Immature natural killer cell (primary cell): ENCODE data around the gene FBXL16. TPM values are rescaled to one million over a fixed set of nuclear protein-coding genes. Genes with fewer than 3 reads are reported as not detected.

Experiments
- DNase-seq, 3 donors: peaks; one replicate each; pipeline ENCODE4 v3.0.0; 2022; ENCODE audit warnings: mixed read lengths in 1 of 3
- H3K27ac Mint-ChIP-seq, 6 donors: one replicate each; pipeline ENCODE4 v1.8.0; 2020; ENCODE audit warnings: mixed read lengths in 6 of 6, mild to moderate bottlenecking in 5 of 6, inconsistent platforms in 4 of 6, moderate library complexity in 3 of 6
- H3K27me3 Mint-ChIP-seq, 3 donors: one replicate each; pipeline ENCODE4 v1.8.0; 2020 to 2021; ENCODE audit warnings: low read depth in 3 of 3, mild to moderate bottlenecking in 3 of 3, mixed read lengths in 3 of 3, moderate library complexity in 3 of 3, inconsistent platforms in 1 of 3
- H3K36me3 Mint-ChIP-seq, 3 donors: one replicate each; pipeline ENCODE4 v1.8.0; 2020; ENCODE audit warnings: mixed read lengths in 3 of 3, inconsistent platforms in 2 of 3, mild to moderate bottlenecking in 2 of 3
- H3K4me1 Mint-ChIP-seq, 2 donors: one replicate each; pipeline ENCODE4 v1.8.0; 2020; ENCODE audit warnings: inconsistent platforms in 2 of 2, mild to moderate bottlenecking in 2 of 2, mixed read lengths in 2 of 2, moderate library complexity in 1 of 2
- H3K4me3 Mint-ChIP-seq, 5 donors: one replicate each; pipeline ENCODE4 v1.8.0; 2020; ENCODE audit warnings: mild to moderate bottlenecking in 5 of 5, mixed read lengths in 5 of 5, inconsistent platforms in 3 of 5, moderate library complexity in 3 of 5
- H3K9me3 Mint-ChIP-seq, 6 donors: one replicate each; pipeline ENCODE4 v1.8.0; 2020; ENCODE audit warnings: mild to moderate bottlenecking in 6 of 6, mixed read lengths in 6 of 6, inconsistent platforms in 4 of 6, moderate library complexity in 3 of 6
- polyA plus RNA-seq, 3 donors: library from polyadenylated mRNA; unstranded; fragments of 300-500 nt; fragmentation: Illumina TruSeq; gene quantifications; one replicate each; pipeline ENCODE4 v1.2.3, GENCODE V29; 2021

Gene FBXL16
- polyA plus RNA-seq, 3 donors from 2014 or later, result 0.20 TPM; not detected in 2

DNA sequence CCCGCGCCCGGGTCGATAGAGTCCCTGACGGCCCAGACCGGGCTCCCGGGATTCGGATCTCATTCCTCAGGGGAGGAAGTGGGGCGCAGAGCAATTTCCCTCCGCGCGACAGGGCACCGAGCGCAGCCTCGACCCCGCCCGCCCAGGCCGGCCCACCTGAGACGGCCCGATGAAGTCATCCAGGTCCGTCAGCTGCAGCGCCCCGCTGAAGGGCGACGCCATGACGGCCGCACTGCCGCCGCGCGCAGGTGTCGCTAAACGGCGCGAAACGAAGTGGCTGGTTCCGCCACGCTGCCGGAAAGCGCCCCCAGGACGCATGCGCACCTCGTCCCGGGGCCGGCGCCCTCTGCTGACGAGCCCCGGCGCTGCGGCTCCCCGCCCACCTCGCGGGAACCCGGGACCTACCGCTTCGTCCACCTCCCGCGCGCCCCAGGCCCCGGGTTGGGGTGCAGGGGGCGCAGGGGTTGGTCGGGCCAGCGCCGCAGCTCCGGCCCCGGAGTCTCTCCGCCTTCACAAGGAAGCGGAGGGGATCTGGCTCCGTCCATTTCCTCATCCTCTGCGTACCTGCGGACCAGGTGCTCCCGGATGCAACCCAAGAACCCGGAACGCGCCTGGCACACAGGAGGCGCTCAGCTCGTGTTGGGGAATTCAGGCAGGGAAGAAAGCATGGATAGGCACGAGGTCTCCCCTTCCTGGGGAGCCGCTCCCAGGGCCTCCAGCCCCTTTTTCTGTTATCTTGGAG is 35.3 kb upstream of the FBXL16 start, which contains the start of gene CIAO3:
TSS of gene CIAO3 (minus strand) at position 234 of the 742 bp plus-strand sequence. CDS start at position 222, 12 bp downstream.
- Mint-ChIP-seq H3K36me3 (peaks cover 0 to 4% (median 0%) of the 10 kb centered on the region in 3 donors), H3K9me3 (no peaks in the 10 kb centered on the region), H3K27ac (peak within 1 kb of the TSS in 3 of 6 donors; percentile 32 to 58 (median 57))

DNA sequence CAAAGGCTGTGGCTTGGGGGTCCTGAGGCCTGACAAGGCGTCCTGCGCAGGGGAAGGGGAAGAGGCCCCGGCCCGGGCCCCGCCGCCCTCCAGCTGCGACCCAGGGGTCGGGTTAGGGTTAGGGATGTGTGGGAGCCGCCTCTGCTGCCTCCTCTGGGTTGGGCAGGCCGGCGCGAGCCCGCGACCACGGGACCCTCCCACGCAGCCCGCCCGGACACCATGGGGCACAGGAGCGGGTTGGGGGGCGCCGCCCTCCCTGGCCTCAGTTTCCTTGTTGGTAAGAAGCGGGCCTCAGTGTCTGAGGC is 34.8 kb upstream of the FBXL16 start:
- Mint-ChIP-seq H3K36me3 (peaks cover 0 to 7% (median 0%) of the 10 kb centered on the region in 3 donors), H3K4me3 (peak overlapping the region; percentile 69 to 82 (median 76)), H3K27ac (peak overlapping the region in 1 of 6 donors; percentile 58), H3K4me1 (peaks cover 8 to 15% of the 10 kb centered on the region in 2 donors), H3K27me3 (peaks cover 0 to 4% (median 1%) of the 10 kb centered on the region in 3 donors), H3K9me3 (no peaks in the 10 kb centered on the region)
- no peak for DNase-seq

More for the DNA sequence above, 35.3 kb upstream of the FBXL16 start, which contains the start of gene CIAO3:
- peak; percentile 90 to 92 (median 91) for DNase-seq
- H3K4me3 Mint-ChIP-seq, result peak within 1 kb of the TSS; percentile 69 to 82 (median 76)
- H3K27me3 Mint-ChIP-seq, result peaks cover 0 to 4% (median 1%) of the 10 kb centered on the region in 3 donors
- H3K4me1 Mint-ChIP-seq, result peaks cover 8 to 15% of the 10 kb centered on the region in 2 donors

DNA sequence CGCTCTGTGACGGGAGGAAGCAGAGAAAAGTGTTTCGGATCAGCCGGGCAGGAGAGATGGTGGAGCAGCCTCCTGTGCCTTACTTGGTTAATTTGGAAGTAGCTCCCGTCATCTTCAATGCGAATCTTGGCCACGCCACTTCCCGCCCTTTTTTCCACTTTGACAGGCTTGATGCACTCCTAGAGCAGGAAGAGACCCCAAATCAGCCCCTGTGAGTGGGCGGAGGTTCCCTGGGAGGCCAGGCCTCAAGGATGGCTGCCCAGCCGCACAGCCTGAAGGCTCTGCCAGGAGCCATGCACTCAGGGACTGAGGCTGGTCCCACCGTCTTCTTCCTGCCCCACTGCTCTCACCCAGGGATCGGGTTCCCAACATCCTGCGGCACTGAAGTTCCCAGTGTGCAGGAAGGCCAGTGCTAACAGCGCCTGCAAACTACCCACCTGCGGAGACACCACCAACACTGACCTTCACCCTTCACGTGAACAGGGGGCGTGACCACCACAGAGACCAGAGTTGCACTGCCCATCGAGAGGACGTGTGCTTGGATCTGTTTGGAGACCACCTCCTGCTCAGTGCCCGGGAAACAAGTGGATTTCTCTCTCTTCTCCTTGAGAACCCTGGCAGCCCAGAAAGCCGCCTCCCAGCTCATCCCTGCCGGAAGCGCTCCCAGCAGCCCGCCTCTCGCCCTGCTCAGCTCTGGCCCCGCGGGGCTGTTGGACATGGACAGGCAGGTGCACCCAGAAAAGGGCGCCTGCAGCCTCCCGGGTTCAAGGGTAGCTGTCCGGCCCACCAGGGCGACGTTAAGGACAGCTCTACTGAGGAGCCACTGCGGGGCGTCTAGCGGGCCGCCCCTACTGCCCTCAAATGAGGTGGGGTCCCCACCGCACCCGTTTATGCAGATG is 34.2 kb upstream of the FBXL16 start:
- no peak for DNase-seq
- peaks cover 0 to 4% (median 1%) of the 10 kb centered on the region in 3 donors for H3K27me3 Mint-ChIP-seq
- no peaks in the 10 kb centered on the region for H3K9me3 Mint-ChIP-seq
- H3K4me1 Mint-ChIP-seq, result peaks cover 8 to 15% of the 10 kb centered on the region in 2 donors
- no peak overlapping the region for H3K27ac Mint-ChIP-seq
- H3K36me3 Mint-ChIP-seq, result peaks cover 0 to 7% (median 0%) of the 10 kb centered on the region in 3 donors
- peak overlapping the region; percentile 33 to 77 (median 69) for H3K4me3 Mint-ChIP-seq

DNA sequence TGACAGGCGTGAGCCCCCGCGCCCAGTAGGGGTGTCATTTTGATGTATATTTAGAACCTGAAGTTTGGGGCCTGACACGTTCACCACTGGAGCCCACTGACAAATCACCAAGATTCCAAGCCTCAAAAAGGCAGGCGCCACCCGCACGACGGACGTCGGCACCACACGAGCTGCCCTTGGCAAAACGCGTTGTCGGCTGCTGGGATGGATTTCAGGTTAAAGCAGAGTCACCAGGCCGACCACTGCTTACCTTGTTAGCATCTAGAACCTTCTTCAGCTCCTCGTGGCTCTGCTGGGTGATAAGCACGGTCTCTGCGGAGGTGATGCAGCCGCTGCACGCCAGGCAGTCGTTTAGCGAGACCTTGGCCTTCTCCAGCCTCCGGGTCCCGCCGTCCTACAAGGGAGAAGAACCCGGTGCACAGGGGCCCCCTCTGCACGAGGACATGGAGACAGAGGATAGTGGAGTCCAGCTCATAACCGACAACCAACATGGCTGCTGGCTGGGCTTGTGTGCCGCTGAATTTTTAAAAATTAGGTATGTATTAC is 31.4 kb upstream of the FBXL16 start:
- no peak overlapping the region for H3K27ac Mint-ChIP-seq

DNA sequence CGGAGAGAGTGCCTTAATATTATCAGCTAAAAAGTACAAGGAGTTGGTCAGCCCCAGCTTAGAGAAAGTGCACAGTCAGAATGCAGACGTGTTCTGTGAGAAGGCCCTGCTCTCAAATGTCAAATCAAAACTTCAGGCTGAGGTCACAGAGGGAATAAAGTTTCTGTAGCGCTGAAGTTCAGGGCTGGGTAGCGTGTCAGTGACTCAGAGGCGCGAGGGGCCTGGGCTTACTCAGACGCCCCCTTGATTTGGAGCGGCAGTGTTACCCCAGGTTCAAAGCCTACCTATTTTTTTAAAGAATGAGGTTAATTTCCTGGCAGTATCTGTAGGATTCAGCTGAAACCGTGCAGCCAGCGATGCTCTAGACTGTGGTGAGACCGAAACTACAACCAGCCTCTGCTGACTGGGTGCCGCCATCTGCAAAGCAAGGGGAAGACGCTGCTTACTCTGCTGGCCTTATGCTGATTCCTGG is 30.4 kb upstream of the FBXL16 start:
- Mint-ChIP-seq H3K36me3 (peaks cover 0 to 7% (median 0%) of the 10 kb centered on the region in 3 donors), H3K27ac (no peak overlapping the region), H3K9me3 (no peaks in the 10 kb centered on the region), H3K27me3 (peaks cover 0 to 5% (median 4%) of the 10 kb centered on the region in 3 donors), H3K4me3 (no peak overlapping the region), H3K4me1 (peaks cover 8 to 12% of the 10 kb centered on the region in 2 donors)
- no peak for DNase-seq

More for the DNA sequence above, 31.4 kb upstream of the FBXL16 start:
- no peaks in the 10 kb centered on the region for H3K9me3 Mint-ChIP-seq
- no peak overlapping the region for H3K4me3 Mint-ChIP-seq
- peaks cover 8 to 15% of the 10 kb centered on the region in 2 donors for H3K4me1 Mint-ChIP-seq
- H3K36me3 Mint-ChIP-seq, result peaks cover 0 to 7% (median 0%) of the 10 kb centered on the region in 3 donors
- peaks cover 0 to 5% (median 4%) of the 10 kb centered on the region in 3 donors for H3K27me3 Mint-ChIP-seq
- DNase-seq, result no peak

DNA sequence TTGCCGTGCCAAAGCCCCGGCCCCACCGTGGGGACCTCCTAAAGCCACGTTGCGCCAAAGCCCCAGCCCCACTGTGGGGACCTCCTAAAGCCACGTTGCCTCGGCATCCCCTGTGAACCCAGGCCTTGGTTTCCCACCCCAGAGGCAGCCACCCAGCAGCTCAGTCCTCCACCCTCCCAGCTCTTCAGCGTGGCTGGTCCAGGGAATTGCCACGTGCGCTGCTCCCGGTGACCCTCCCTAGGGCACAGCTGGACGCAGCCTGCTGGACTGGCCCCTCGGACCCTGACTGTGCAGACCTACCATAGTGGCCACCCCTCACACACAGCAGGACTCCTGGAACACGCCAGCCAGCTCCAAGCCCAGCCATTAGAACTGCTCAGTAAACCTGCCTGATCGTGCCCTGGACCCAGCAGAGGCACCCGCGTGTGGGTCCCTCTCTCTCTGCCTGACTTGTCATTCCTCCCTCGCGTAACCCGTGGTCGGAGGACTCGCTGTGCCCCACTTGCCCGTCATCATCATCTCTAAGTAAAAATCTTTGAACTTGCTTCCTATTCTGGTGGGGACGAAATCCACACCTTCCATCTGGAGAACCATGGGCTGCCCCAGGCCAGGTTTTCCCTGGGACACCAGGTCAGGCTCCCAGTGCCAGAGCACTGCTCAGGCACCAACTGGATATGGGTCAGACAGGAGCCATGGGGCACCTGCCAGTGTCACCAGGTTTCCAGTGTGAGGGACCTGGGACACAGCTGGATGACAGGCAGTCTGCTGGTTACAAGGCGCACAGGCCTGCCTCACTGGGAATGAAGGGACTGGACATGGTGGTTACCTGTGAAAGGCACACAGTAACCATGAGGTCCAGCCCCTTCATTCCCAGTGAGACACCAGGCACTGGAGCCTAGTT is 29.6 kb upstream of the FBXL16 start:
- no peak for DNase-seq
- Mint-ChIP-seq H3K9me3 (no peaks in the 10 kb centered on the region), H3K27ac (no peak overlapping the region), H3K4me1 (peaks cover 8 to 12% of the 10 kb centered on the region in 2 donors), H3K4me3 (peak overlapping the region in 1 of 5 donors; percentile 17), H3K36me3 (peaks cover 0 to 7% (median 0%) of the 10 kb centered on the region in 3 donors), H3K27me3 (peaks cover 0 to 6% (median 5%) of the 10 kb centered on the region in 3 donors)

DNA sequence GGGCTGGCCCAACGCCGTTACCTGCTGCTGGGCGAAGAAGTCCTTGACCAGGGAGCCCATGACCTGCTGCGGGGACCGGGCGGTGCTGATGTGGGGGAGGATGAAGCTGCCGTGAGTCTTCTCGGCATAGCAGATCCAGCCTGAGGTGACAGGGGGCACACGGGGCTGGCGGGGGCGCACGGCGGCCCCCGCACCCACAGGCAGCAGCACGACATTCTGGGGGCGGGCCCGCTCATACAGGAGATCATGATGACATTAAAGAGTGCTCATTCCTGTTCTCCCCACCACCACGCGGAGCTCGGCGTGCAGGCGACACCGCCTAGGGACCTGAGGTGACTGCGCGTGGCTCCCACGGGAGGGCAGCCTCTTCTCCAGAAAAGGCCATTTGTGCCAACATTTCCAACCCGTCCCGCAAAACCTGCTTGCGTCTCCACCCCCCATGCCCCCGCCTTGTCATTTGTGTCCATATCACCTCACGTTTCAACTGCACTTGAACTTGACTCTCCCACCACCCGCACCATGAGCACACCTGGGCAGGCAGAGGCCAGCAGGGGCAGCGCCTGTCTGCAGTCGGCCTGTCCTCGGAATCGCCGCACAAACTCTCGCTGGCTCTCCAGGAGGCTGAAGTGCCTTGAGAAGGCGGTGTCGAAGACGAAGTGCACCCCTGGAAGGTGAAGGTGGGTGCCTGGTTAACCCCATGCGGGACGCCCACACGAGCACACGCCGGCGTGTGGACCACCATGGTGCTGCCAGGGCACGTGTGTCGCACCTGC is 28.8 kb upstream of the FBXL16 start:
- Mint-ChIP-seq H3K36me3 (peaks cover 0 to 7% (median 0%) of the 10 kb centered on the region in 3 donors), H3K4me3 (no peak overlapping the region), H3K9me3 (no peaks in the 10 kb centered on the region), H3K4me1 (peaks cover 4 to 7% of the 10 kb centered on the region in 2 donors), H3K27me3 (peaks cover 0 to 6% (median 5%) of the 10 kb centered on the region in 3 donors), H3K27ac (no peak overlapping the region)
- DNase-seq, result no peak

DNA sequence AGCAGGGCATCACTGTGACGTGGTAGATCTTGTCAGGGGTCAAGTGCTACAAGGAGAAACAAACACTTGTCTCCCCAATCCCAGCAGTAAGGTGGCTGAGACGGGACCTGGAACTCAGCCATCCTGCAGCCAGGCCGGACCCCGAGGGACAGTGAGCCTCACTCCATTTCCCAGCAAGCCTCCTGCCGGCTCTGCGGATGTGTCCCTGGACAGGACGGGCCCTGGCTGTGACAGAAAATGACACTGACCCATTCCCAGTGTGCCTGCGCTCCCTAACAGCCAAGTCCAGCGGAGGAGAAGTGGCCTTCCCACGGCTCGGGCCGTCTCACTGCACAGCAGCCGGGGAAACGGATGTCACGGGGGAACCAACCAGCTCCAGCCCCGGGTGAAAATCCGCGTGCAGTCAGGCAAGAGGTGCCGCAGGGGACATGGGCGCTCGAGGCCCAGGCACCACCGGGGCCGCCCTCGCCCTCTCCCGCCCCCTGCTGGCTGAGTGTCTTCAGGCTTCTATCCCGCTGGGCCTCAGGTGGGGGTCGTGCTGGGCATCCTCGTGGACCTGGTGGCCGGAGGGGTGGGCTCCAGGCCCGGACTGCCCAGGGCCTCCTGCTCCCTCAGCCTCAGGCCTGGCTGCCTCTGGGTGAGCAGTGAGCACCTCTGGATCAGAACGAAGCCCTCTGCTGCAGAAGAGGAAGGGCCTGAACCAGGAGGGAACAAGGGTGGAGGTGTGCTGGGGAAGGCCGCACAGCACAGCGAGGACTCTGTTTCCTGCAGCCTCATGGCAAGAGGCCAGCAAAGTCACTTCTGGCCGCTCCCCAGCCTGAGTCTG is 28.0 kb upstream of the FBXL16 start:
- Mint-ChIP-seq H3K36me3 (peaks cover 0 to 7% (median 0%) of the 10 kb centered on the region in 3 donors), H3K9me3 (no peaks in the 10 kb centered on the region), H3K27me3 (peaks cover 0 to 6% (median 5%) of the 10 kb centered on the region in 3 donors), H3K4me1 (peaks cover 0 to 2% of the 10 kb centered on the region in 2 donors), H3K27ac (no peak overlapping the region), H3K4me3 (no peak overlapping the region)
- DNase-seq, result no peak

DNA sequence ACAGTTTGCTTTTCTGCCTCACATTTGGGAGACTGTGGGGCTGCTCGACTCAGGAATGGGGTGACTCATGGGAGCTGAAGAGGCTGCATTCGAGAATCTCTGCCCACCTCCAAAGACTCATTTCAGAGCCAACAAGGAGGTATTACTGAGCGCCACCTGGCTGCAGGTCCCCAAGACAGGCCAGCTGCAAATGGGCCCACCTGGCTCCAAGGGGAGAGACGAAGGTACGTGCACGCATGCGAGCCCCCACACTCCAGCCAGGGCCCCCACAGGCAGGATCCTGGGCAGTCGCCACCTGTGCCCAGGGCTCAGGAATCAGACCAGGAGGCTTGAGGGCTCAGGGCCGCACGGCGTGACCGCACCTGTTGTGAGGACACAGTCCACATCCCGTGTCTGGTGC is 27.3 kb upstream of the FBXL16 start:
- DNase-seq, result no peak
- no peaks in the 10 kb centered on the region for H3K9me3 Mint-ChIP-seq
- H3K36me3 Mint-ChIP-seq, result peaks cover 0 to 7% (median 0%) of the 10 kb centered on the region in 3 donors
- H3K4me1 Mint-ChIP-seq, result peaks cover 0 to under 1% of the 10 kb centered on the region in 2 donors
- peaks cover 0 to 6% (median 5%) of the 10 kb centered on the region in 3 donors for H3K27me3 Mint-ChIP-seq
- no peak overlapping the region for H3K4me3 Mint-ChIP-seq
- no peak overlapping the region for H3K27ac Mint-ChIP-seq

DNA sequence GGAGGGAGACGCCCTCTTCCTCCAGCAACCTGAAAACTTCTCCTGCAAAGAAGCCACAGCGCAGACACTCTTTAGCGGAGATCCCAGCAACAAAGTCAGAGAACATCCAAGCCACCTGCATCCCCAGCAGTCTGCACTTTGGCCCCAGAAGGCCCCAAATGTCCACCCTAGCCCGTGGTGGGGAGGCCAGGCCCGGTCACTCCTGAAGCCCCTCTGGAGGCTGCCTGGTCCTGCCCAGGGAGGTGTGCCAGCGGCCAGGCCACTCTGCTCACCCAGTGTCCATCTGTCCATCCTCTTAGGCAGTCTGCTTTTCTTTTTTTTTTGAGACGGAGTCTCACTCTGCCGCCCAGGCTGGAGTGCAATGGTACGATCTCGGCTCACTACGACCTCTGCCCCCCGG is 26.7 kb upstream of the FBXL16 start:
- DNase-seq, result no peak
- Mint-ChIP-seq H3K27ac (no peak overlapping the region), H3K4me3 (no peak overlapping the region), H3K4me1 (no peaks in the 10 kb centered on the region), H3K36me3 (peaks cover 0 to 7% (median 0%) of the 10 kb centered on the region in 3 donors), H3K27me3 (peaks cover 0 to 8% (median 3%) of the 10 kb centered on the region in 3 donors), H3K9me3 (no peaks in the 10 kb centered on the region)

DNA sequence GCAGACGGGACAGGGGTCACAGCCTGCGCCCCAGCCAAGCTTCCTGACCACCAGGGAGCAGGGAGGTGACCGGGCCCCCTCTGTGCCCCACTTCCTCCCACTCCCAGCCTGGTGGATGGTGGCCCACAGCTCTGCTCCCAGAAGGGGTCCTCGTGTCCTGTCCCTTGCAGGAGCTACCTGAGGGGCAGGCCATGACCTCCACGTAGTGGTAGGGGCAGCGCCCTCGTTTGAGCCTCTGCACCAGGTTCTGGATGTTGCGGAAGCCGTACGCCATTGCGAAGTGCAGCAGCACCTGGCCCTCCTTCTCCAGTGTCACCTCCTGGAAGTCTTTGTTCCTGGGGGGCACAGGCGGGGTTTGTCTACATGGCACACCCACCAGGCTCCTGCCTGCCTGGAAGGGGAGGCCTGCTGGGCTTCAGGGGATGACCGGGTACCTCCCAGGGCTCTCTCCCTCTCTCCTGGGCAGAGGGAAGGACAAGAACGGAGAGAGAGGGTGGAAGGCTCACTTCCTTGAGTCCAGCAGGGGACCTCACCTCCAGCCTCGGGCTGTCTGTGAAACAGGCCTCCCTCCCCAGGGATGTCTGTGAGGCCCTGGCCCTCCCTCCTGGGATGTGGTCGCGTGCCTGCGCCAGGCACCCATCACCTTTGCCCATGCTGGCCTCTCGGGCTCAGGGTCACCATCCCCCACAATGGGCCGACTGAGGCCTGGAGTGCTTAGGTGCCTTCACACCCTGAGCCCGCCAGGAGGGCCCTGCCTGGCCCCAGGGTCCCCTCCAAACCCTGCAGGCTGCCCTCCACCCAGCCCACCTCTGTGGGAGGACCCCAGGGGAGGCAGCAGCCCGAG is 25.3 kb upstream of the FBXL16 start:
- H3K36me3 Mint-ChIP-seq, result peaks cover 0 to 2% (median 0%) of the 10 kb centered on the region in 3 donors

More for the DNA sequence above, 25.3 kb upstream of the FBXL16 start:
- Mint-ChIP-seq H3K27ac (no peak overlapping the region), H3K27me3 (peaks cover 2 to 11% (median 3%) of the 10 kb centered on the region in 3 donors), H3K4me3 (no peak overlapping the region), H3K4me1 (no peaks in the 10 kb centered on the region), H3K9me3 (no peaks in the 10 kb centered on the region)
- DNase-seq, result no peak
